Keratinocyte (primary cell): ENCODE data around the gene UCKL1.

ENCODE experiments used
- EZH2 ChIP-seq: IDR thresholded peaks from one replicate; pipeline ENCODE4 v1.6.1; 2012; ENCODE audit warnings: inconsistent platforms, mild to moderate bottlenecking, low read length, moderate library complexity
- TF ChIP-seq, protein P1 (sequence below), 3 experiments: IDR thresholded peaks in 1 of 3; conservative IDR thresholded peaks in 1 of 3; optimal IDR thresholded peaks in 1 of 3; 2 replicates in 2 of 3; 3 replicates in 1 of 3; pipeline versions ENCODE3 to v1.5.1; 2011; ENCODE audit warnings: low read length in 3 of 3, mild to moderate bottlenecking in 3 of 3, moderate library complexity in 2 of 3, control low read depth in 1 of 3, inconsistent platforms in 1 of 3; ENCODE audit not compliant: insufficient read depth in 2 of 3; ENCODE audit errors: extremely low read depth in 1 of 3

DNA sequence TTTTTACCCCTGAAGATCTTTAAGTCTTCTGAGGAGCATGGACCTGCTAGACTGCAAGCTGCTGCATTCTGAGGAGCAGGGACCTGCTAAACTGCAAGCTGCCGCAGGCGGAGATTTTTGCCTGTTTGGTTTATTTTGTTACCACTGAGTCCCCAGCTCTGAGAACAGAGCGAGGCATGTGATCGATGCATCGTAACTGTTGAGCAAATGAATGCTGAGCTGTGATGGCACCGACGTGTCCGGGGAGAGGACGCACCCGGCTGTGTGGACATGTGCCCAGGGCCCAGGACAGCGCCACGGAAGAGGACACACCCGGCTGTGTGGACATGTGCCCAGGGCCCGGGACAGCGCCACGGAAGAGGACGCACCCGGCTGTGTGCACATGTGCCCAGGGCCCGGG is 37.1 kb downstream of the UCKL1 start:
- TF ChIP-seq, protein P1, sequence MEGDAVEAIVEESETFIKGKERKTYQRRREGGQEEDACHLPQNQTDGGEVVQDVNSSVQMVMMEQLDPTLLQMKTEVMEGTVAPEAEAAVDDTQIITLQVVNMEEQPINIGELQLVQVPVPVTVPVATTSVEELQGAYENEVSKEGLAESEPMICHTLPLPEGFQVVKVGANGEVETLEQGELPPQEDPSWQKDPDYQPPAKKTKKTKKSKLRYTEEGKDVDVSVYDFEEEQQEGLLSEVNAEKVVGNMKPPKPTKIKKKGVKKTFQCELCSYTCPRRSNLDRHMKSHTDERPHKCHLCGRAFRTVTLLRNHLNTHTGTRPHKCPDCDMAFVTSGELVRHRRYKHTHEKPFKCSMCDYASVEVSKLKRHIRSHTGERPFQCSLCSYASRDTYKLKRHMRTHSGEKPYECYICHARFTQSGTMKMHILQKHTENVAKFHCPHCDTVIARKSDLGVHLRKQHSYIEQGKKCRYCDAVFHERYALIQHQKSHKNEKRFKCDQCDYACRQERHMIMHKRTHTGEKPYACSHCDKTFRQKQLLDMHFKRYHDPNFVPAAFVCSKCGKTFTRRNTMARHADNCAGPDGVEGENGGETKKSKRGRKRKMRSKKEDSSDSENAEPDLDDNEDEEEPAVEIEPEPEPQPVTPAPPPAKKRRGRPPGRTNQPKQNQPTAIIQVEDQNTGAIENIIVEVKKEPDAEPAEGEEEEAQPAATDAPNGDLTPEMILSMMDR (optimal IDR thresholded peaks at IDR 0.05 in 1 of 3, IDR thresholded peaks at IDR 0.05 in 1 of 3, conservative IDR thresholded peaks at IDR 0.05 in 1 of 3; ENCODE audit: extremely low read depth in 1 of 3, insufficient read depth in 2 of 3, low read length in 3 of 3): no peak
- TF ChIP-seq EZH2: no peak
